ENCODE results near the gene ARHGEF37. TPM values are rescaled to one million over a fixed set of nuclear protein-coding genes. Genes with fewer than 3 reads are reported as not detected.

Gene ARHGEF37
- total RNA-seq, 1 experiment from 2014 or later: 0.42 TPM

- Histone ChIP-seq H3K79me1 (ENCODE audit: insufficient read depth, low read depth, low read length, poor library complexity, severe bottlenecking) (no peaks in the 10 kb centered on the region), H2BK12ac (ENCODE audit: insufficient read length, low read depth, low read length) (no peak overlapping the region), H3K14ac (ENCODE audit: insufficient read depth, low read length) (no peak overlapping the region), H3K79me2 (ENCODE audit: insufficient read depth, low read length) (no peaks in the 10 kb centered on the region; the same call in 1 of the 2 replicates), H3K4ac (ENCODE audit: low read depth, low read length) (no peak overlapping the region), H2BK15ac (ENCODE audit: low read depth, low read length) (no peak overlapping the region), H2BK120ac (ENCODE audit: low read depth, low read length, poor library complexity, severe bottlenecking) (no peak overlapping the region), H3K9ac (ENCODE audit: extremely low read depth, insufficient read length, low read length) (no peak overlapping the region), H3K56ac (ENCODE audit: insufficient read length, low read depth, low read length) (no peak overlapping the region), H3K4me1 (ENCODE audit: insufficient read depth, low read length) (no peaks in the 10 kb centered on the region), H2AK5ac (ENCODE audit: insufficient read length, low read length) (no peak overlapping the region), H3K23me2 (ENCODE audit: insufficient read length, low read depth, low read length, poor library complexity, severe bottlenecking) (peaks cover 8% of the 10 kb centered on the region), H3K27me3 (ENCODE audit: insufficient read depth, low read length) (peaks cover 3% of the 10 kb centered on the region), H3K18ac (ENCODE audit: insufficient read length, low read depth, low read length) (no peak overlapping the region), H3K9me3 (ENCODE audit: control insufficient read depth, low read depth, low read length) (no peaks in the 10 kb centered on the region), H3K23ac (ENCODE audit: insufficient read length, low read depth, low read length) (no peak overlapping the region), H2BK20ac (ENCODE audit: low read depth, low read length, poor library complexity, severe bottlenecking) (no peak overlapping the region), H4K91ac (ENCODE audit: insufficient read length, low read depth, low read length) (no peak overlapping the region), H3K4me2 (ENCODE audit: insufficient read depth, insufficient read length, low read length) (no peak overlapping the region), H4K20me1 (ENCODE audit: control insufficient read depth, insufficient read depth, insufficient read length) (no peaks in the 10 kb centered on the region), H2BK5ac (ENCODE audit: insufficient read length, low read length) (no peak overlapping the region), H3T11ph (ENCODE audit: low read length) (no peak overlapping the region), H2AFZ (ENCODE audit: low read length) (no peak overlapping the region), H4K5ac (ENCODE audit: insufficient read length, low read depth, low read length) (no peak overlapping the region), H4K8ac (replicated peaks; ENCODE audit: insufficient read length, low read depth, low read length) (no peak overlapping the region), H3K27ac (ENCODE audit: insufficient read length, low read depth, low read length) (no peak overlapping the region)
- H3K9me3 Mint-ChIP-seq: no peaks in the 10 kb centered on the region
- peaks cover 47% of the 10 kb centered on the region for H3K27me3 Mint-ChIP-seq (ENCODE audit: low read depth)
- TF ChIP-seq CTCF (conservative IDR thresholded peaks at IDR 0.05): no peak
- no peak overlapping the region for H3K27ac Mint-ChIP-seq
- H3K36me3 Mint-ChIP-seq (ENCODE audit: insufficient read depth in 1 of 3, low read depth in 3 of 3): no peaks in the 10 kb centered on the region
- no CpG with 5 or more reads among the region's 5 CpGs for WGBS (ENCODE audit: extremely low coverage, insufficient read length, low lambda C conversion rate)
- no peak for DNase-seq
- peaks cover 14 to 16% of the 10 kb centered on the region in 2 experiments for H3K4me1 Mint-ChIP-seq
- no peak overlapping the region for H3K4me3 Mint-ChIP-seq
These were observed 2.4 kb upstream of the ARHGEF37 start for GRCh38 chr5:149578896-149579295.
